SK-N-MC (cell line): Measurements from ENCODE around the gene COA8.

Source experiments
- DNase-seq: peaks from one replicate; pipeline ENCODE4 v3.0.0-alpha.2; 2011; ENCODE audit warnings: low read depth, low spot score
- H3K27ac ChIP-seq: fragments of 200-600 bp; sonication (generic); 2 replicates; pipeline ENCODE4 v1.5.1; 2016; ENCODE audit warnings: mixed run types
- H3K36me3 ChIP-seq: fragments of 200-600 bp; sonication (generic); 2 replicates; pipeline ENCODE4 v1.6.1; 2017; ENCODE audit warnings: antibody characterized with exemption, low read length, mixed read lengths; ENCODE audit not compliant: insufficient read depth
- H3K4me3 ChIP-seq: fragments of 200-600 bp; sonication (generic); 2 replicates; pipeline ENCODE4 v1.5.1; 2016
- H3K9ac ChIP-seq: fragments of 200-600 bp; sonication (generic); 2 replicates; pipeline ENCODE4 v1.8.0; 2017; ENCODE audit warnings: mixed run types, mixed read lengths; ENCODE audit not compliant: insufficient read length
- H3K9me3 ChIP-seq: fragments of 200-600 bp; sonication (generic); 2 replicates; pipeline ENCODE4 v1.6.1; 2017; ENCODE audit warnings: low read depth, mild to moderate bottlenecking, antibody characterized with exemption, low read length, moderate library complexity, mixed read lengths
- EZH2 ChIP-seq: fragments of 200-600 bp; sonication (generic); IDR thresholded peaks from one replicate; pipeline ENCODE4 v1.6.1; 2017; ENCODE audit warnings: antibody characterized with exemption
- FOXP2 ChIP-seq: optimal IDR thresholded peaks from 2 replicates; pipeline ENCODE3; 2011; ENCODE audit warnings: mild to moderate bottlenecking, moderate library complexity; ENCODE audit not compliant: insufficient read depth; ENCODE audit errors: extremely low read length, control extremely low read depth
- POLR2AphosphoS5 ChIP-seq: IDR thresholded peaks from 2 replicates; pipeline ENCODE4 v1.6.1; 2012; ENCODE audit warnings: mild to moderate bottlenecking, low read depth, low read length, borderline replicate concordance

COA8 gene

GRCh38 chr14:103562429-103563225 is at the start of gene COA8, which contains the start of gene BAG5:
Gene COA8, plus strand, starts transcription at chr14:103562960. Its CDS starts 42 bp downstream, at chr14:103563002.
Gene BAG5, minus strand, starts transcription at chr14:103562657. Its CDS starts 1,493 bp downstream, at chr14:103561164.
- peak; percentile 28; the same call in 1 of the 2 replicates for TF ChIP-seq POLR2AphosphoS5
- no peak for TF ChIP-seq FOXP2
- DNase-seq = no peak
- peak within 1 kb of the TSS; percentile 94 for H3K9ac ChIP-seq

GRCh38 chr14:103514596-103515421 is 48.0 kb upstream of the COA8 start:
- Histone ChIP-seq H3K9ac (no peak overlapping the region), H3K4me3 (no peak overlapping the region), H3K9me3 (no peaks in the 10 kb centered on the region), H3K27ac (no peak overlapping the region), H3K36me3 (peaks cover 20% of the 10 kb centered on the region)
- TF ChIP-seq FOXP2 (no peak), EZH2 (no peak), POLR2AphosphoS5 (no peak; the same call in 1 of the 2 replicates)
- DNase-seq = no peak

More at GRCh38 chr14:103562429-103563225, at the start of gene COA8, which contains the start of gene BAG5:
- H3K4me3 ChIP-seq = peak within 1 kb of the TSS; percentile 94
- H3K36me3 ChIP-seq = peaks cover 24% of the 10 kb centered on the region
- H3K9me3 ChIP-seq = no peaks in the 10 kb centered on the region
- peak within 1 kb of the TSS; percentile 97 for H3K27ac ChIP-seq

- DNase-seq = no peak
- H3K27ac ChIP-seq = peak overlapping the region; percentile 72
Measured at GRCh38 chr14:103516426-103517173, 46.2 kb upstream of the COA8 start.

GRCh38 chr14:103517174-103517566 is 45.6 kb upstream of the COA8 start:
- Histone ChIP-seq H3K27ac (peak overlapping the region; percentile 72; the same call in 1 of the 2 replicates), H3K9ac (no peak overlapping the region), H3K4me3 (no peak overlapping the region), H3K36me3 (peaks cover 20% of the 10 kb centered on the region), H3K9me3 (no peaks in the 10 kb centered on the region)
- TF ChIP-seq POLR2AphosphoS5 = no peak; the same call in 1 of the 2 replicates
- TF ChIP-seq FOXP2 = no peak
- no peak for DNase-seq

More at GRCh38 chr14:103516426-103517173, 46.2 kb upstream of the COA8 start:
- no peak overlapping the region for H3K4me3 ChIP-seq
- H3K36me3 ChIP-seq = peaks cover 20% of the 10 kb centered on the region
- H3K9ac ChIP-seq = no peak overlapping the region
- TF ChIP-seq POLR2AphosphoS5 (no peak), FOXP2 (no peak), EZH2 (no peak)
- no peaks in the 10 kb centered on the region for H3K9me3 ChIP-seq

- no peak for DNase-seq
- H3K9ac ChIP-seq = no peak overlapping the region
- H3K4me3 ChIP-seq = no peak overlapping the region
- H3K36me3 ChIP-seq = peaks cover 20% of the 10 kb centered on the region
- no peaks in the 10 kb centered on the region for H3K9me3 ChIP-seq
- H3K27ac ChIP-seq = no peak overlapping the region
- TF ChIP-seq POLR2AphosphoS5 (0 out of 2 replicates have a peak, but pooled peaks have one; percentile 9), EZH2 (no peak)
Measured at GRCh38 chr14:103517721-103518421, 44.9 kb upstream of the COA8 start.

- Histone ChIP-seq H3K36me3 (peaks cover 20% of the 10 kb centered on the region), H3K27ac (peak overlapping the region; percentile 48; the same call in 1 of the 2 replicates), H3K9ac (no peak overlapping the region), H3K9me3 (no peaks in the 10 kb centered on the region), H3K4me3 (no peak overlapping the region)
- DNase-seq = no peak
- TF ChIP-seq POLR2AphosphoS5 = no peak
- no peak for TF ChIP-seq EZH2
- no peak for TF ChIP-seq FOXP2
Measured at GRCh38 chr14:103518422-103519042, 44.2 kb upstream of the COA8 start.

GRCh38 chr14:103519043-103519836 is 43.5 kb upstream of the COA8 start:
- Histone ChIP-seq H3K27ac (peak overlapping the region; percentile 48; the same call in 1 of the 2 replicates), H3K4me3 (no peak overlapping the region), H3K36me3 (peaks cover 20% of the 10 kb centered on the region), H3K9ac (no peak overlapping the region), H3K9me3 (no peaks in the 10 kb centered on the region)
- DNase-seq = no peak
- TF ChIP-seq FOXP2 (no peak), POLR2AphosphoS5 (peak; percentile 66)
